ENCODE measurements around the gene C1QTNF2.

GRCh38 chr5:160333721-160334120, 36.7 kb downstream of the C1QTNF2 start:
- TF ChIP-seq, protein P1, sequence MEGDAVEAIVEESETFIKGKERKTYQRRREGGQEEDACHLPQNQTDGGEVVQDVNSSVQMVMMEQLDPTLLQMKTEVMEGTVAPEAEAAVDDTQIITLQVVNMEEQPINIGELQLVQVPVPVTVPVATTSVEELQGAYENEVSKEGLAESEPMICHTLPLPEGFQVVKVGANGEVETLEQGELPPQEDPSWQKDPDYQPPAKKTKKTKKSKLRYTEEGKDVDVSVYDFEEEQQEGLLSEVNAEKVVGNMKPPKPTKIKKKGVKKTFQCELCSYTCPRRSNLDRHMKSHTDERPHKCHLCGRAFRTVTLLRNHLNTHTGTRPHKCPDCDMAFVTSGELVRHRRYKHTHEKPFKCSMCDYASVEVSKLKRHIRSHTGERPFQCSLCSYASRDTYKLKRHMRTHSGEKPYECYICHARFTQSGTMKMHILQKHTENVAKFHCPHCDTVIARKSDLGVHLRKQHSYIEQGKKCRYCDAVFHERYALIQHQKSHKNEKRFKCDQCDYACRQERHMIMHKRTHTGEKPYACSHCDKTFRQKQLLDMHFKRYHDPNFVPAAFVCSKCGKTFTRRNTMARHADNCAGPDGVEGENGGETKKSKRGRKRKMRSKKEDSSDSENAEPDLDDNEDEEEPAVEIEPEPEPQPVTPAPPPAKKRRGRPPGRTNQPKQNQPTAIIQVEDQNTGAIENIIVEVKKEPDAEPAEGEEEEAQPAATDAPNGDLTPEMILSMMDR (conservative IDR thresholded peaks at IDR 0.05 in 1 of 2, IDR thresholded peaks at IDR 0.05 in 1 of 2; ENCODE audit: low read depth in 1 of 2, low read length in 2 of 2), result no peak
- no peak for TF ChIP-seq EZH2 (IDR thresholded peaks at IDR 0.05; ENCODE audit: low read length, missing control alignments)
